Fibroblast of skin of right quadriceps (primary cell): ENCODE results near the gene ZEB1.

ENCODE experiments used
- DNase-seq: peaks from one replicate; pipeline ENCODE4 v3.0.0-alpha.2; 2013

ZEB1 gene

DNA sequence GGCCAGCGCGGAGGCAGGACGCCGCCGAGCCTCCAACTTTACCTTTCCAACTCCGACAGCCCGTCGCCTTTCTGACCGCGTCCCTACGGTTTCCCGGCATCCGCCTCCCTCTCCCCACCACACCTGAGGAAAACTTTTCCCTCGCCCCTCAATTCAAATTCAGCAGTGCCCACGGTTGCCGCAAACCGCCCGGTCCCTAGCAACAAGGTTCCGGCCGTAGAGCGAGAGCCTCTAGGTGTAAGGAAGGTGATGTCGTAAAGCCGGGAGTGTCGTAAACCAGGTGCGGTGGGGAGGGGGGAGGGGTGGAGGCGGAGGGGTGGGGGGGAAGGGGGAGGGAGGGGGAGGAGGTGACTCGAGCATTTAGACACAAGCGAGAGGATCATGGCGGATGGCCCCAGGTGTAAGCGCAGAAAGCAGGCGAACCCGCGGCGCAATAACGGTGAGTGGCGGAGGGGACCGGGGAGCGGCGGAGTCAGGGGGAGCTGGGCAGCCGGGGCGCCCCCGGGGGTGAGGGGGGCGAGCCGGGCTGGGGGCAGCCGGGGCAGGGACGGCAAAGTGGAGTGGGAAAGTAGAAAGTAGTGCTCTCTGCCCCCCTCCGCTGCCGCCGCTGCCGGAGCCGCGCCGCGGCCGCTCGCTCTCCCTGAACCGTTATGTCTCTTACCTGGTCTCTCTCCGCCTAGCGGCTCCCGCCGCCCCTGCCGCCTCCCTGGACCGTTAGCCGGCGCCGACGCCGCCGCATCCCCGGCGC is at the start of gene ZEB1:
Gene ZEB1, plus strand, starts transcription at position 363 of the 748 bp plus-strand sequence. Its CDS starts 19 bp downstream, at position 382.
- peak; percentile 93 for DNase-seq

DNA sequence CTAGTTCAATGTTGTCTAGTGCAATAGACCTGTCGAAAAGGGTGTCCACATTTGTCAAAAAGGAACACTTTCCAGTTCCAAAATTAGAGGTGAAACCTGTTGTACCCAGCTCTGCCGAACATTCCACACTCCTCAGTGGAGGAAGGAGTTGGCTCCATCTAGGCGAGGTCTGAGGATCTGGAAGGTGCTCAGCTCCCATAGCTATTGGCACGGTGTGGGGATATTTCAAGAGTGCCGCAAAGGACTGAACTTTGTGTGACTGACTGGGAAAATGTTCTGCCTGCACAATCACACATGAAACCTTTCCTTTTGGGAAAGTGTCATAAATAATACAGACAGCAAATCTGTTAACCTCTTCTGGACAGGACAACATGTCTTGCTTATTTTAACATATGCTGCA is 48.1 kb upstream of the ZEB1 start:
- DNase-seq = no peak

DNA sequence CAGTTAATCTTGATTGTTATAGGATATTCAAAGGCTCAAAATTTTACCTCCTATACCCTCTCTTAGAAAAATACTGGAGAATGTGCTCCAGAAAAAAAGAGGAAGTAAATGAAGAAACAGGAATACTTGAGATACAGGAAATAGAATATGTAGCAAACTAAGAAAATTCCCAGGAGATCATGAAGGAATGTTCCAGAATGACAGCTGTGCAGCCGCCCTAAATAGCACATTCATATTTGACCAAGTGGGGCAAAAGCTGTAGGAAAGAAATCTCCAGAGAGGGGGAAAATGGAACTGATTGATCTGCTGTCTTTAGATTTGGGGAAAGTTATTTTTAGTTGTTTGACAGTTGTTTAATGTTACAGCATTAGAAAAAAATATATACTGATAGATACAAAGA is 46.2 kb upstream of the ZEB1 start:
- DNase-seq = peak; percentile 19

DNA sequence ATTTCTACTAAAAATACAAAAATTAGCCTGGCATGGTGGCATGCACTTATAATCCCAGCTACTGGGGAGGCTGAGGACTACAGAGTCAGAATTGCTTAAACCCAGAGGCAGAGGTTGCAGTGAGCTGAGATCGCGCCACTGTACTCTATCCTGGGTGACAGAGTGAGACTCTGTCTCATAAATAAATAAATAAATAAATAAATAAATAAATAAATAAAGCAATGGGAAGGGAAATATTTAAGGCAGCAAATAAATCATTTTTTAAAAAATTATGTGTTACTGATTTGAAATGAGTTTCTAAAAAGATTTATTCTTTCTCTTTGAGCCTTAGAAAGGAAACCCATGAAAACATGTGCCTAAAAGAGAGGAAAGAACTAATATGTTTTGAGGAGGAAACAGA is 45.2 kb upstream of the ZEB1 start:
- no peak for DNase-seq

DNA sequence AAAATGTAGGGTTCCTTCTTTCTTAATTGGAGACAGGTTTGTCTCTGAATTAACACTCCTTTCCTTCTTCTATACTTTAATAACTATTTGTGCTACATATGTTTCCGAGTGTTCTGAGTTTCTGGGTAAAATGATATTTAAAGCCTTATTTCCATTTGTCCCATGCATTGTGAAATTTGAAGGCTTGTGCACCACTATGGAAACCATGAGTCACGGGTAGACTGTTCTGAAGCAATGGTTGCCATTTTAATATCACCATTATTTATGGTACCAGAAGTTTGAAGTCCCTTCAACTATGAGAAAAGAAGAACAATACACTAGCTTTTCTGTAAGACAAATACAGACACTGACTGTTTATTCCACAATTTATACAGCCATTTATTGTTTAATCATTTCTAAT is 44.7 kb upstream of the ZEB1 start:
- peak; percentile 37 for DNase-seq

DNA sequence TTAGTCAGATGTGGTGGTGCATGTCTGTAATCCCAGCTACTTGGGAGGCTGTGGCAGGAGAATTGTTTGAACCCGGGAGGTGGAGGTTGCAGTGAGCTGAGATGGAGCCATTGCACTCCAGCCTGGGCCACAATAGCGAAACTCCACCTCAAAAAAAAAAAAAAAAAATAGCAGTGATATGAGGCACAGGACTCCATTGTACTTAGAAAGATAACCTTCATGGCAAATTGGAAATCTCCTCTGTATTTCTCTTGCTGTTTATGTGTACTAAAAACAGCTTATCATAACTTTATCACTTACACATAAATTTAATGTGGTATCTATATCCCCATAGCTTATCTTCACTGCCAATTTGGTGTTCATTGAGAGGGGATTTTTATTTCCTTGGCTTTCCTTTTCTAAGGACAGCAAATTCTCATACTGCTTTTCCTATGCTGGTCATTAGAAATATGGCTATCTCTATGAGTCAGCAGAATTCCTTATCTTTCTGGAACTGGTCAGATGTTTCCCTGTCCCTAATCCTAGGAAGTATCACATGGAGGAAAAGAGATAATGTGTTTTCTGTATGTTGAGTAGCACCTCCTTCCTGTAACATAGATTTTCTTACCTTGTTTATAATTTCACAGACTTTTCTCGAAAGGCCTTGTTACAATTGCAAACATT is 40.6 kb upstream of the ZEB1 start:
- no peak for DNase-seq

DNA sequence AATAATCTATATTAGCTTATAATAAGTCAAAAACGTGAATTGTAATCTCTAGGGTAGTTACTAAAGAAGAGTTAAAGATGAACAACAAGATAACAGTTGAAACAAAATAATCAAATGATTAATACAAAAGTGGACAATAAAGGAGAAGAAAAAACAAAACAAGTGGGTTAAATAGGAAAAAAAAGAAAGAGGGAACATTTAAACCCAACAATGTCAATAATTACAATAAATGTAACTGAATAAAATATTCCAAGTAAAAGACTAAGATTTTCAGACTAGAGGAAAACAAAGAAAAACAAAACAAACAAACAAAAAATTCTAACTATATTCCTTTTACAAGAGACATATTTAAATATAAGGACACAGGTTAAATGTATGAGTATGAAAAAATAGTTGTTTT is 38.0 kb upstream of the ZEB1 start:
- DNase-seq = no peak

DNA sequence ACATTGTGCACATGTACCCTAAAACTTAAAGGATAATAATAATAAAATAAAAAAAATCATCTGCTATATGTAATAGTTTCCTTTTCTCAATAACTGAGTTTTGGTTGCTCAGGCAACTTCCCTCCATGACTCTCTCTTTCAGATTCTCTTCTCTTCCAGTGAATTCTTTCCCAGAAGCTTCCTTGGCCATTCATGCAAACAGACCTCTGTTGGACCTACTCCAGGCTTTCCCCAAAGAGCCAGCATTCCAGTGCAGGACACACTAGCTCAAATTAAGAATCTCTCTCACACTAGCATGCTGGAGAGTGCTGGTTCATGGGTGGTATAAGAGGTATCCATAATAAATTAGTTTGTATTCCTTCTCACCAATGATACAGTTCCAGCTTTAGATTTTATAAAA is 31.0 kb upstream of the ZEB1 start:
- peak; percentile 41 for DNase-seq

DNA sequence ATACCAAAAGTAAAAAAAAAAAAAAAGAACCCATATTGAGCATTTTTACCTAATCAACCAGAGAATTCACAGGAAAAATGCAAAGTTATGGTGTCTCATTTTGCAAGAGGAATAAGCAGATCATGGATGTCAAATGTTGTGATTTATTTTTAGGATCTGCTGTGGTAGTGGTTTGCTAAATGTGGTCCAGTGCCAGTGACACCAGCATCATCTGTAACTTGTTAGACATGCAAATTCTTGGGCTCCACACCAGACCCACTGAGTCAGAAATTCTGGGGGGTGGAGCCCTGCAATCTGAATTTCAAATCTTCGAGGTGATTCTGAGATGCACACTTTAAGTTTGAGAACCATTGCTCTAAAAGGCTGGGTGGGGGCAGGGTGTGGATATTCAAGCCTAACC is 30.1 kb upstream of the ZEB1 start:
- DNase-seq = peak; percentile 78

DNA sequence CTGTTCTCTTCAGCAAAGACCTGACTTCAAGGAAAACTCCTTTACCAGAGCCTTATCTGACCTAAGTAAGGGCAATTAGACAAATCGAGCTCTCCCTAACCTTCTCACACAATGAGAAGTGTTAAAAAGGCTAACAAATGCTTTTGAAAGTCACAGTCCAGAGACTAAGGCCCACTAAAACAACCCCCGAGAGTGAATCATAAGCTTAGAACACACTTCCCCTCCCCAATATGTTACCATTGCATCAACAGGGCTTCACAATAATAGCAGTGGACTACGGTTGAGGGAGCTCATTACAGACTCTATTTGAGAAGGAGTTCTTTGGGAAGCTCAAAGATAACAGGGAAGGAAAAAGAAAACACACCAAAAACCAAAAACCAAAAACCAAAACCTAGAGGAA is 28.6 kb upstream of the ZEB1 start:
- DNase-seq = peak; percentile 31

DNA sequence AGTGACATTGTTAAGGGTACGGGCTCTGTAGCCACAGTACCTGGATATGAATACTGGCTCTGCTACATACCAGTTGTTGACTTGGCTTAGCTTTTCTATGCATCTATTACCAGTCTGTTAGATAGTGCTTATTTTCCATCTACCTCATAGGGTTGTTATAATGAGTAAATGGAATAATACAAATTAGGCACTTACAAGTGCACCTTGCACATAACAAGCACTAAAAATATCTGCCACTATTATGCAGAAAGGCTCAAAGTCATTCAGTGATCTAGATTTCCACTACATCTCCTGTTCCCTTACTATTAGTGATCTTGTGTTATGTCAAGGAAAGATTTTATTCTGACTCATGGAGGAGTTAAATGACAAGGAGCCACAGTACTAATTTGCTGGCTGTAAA is 27.9 kb upstream of the ZEB1 start:
- no peak for DNase-seq

DNA sequence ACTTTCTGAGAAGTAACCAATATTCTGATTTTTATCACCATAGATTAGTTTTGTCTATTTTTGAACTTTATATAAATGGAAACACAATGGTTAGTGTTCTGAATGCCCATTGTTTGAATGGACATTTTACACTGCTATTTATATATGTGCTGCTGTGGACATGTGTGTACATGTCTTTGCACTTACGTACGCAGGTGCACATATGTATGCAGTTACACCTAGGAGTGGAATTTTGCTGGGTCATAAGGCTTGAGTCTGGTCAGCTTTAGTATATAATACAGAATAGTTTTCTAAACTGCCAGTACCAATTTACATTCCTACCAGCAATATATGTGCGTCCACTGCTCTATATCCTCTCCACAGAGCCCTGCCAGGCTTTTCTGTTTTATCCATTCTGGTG is 24.5 kb upstream of the ZEB1 start:
- no peak for DNase-seq

DNA sequence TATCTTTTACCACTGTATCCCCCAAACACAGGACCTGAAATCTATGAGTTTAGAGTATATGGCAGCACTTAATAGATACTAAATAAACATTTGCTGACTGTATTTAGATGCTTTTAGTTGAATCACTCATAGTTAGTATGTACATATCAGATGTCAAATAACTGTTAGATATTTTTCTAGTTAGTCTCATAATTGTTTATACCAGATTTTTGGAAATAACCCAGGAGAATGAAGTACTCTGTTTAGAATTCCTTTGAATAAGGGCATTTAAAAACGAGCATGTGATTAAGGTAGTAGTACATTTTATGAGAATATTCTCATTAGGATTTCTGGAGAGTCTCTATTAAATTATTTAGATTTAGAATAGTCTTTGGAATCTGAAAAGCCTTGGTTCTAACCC is 22.3 kb upstream of the ZEB1 start:
- peak; percentile 19 for DNase-seq

DNA sequence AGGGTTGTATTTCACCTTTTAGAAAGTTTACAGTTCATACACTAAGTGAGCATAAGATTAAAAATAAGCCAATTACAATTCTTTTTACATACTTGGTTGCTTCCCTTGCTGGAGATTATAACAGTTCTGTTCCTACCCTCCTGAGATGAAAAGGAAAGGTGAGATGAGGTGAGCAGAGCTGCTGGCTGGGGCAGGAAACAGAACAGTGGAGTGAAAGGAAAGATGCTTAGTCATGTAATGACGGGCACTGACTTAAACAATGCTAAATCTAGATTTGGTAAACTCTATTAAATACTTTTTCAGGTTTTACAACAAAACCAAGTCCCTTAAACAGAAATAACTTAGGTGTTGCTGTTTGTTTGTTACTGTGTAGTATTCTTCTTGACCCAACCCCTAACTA is 19.9 kb upstream of the ZEB1 start:
- DNase-seq = no peak

DNA sequence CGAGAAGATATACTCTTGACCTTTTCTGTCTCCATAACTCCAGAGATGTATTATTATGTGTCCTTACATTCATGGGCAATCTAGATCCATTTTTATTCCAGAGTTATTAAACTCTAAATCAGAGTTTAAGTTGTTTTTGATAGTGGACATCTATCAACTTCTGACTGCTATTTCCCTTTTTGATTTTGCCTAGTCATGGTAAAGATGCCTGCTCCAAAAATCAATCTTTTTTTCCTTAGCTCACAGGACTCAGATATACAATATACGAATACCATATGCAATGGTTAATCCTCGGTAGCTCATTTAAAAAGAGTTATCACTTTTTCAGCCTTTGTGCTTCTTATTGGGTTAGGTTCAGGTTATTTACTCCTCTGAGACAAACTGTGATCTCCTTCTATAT is 15.8 kb upstream of the ZEB1 start:
- DNase-seq = no peak

DNA sequence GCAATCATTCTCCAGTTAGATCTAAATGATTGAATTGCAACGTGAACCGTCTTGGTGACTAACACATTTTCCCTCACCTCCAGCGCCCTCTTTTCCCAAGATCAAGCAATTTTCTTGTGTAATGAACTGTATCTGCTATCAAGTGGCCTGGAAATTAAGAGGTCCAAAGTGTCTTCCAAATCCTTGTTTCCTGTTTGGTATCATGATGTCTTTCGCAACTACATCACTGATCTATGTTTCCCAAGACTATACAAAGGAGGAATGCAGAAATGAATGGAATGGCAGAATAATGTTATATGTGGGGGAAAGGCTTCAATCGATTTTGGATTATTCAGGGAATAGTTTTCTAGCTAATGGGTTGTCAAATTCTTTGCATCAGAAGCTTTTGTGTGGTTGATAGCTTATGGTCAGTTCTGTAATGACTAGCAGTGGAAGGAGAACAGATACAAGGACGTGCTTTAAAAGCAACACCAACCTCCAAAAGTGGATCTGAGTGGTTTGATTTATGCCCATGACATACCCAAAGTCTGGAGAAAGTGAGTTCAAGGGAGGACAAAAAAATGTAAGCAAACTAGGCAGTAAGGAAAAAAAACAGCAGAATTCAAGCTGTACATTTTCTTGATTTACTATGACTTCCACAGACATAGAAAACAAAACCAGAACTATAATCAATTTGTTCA is 14.6 kb upstream of the ZEB1 start:
- DNase-seq = peak; percentile 73

DNA sequence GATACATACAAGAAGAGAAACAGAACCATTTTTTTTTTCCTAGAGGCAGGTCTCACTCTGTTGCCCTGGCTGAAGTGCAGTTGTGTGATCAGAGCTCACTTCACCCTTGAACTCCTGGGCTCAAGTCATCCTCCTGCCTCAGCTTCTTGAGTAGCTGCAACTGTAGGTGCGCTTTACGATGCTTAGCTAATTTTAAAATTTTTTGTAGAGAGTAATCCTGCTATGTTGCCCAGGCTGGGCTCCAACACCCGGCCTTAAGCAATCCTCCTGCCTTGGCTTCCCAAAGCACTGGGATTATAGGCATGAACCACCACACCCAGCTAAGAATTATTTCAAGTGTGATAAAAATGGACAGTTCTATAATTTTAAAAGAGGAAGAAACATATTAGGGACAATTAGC is 5.6 kb upstream of the ZEB1 start:
- DNase-seq = no peak

DNA sequence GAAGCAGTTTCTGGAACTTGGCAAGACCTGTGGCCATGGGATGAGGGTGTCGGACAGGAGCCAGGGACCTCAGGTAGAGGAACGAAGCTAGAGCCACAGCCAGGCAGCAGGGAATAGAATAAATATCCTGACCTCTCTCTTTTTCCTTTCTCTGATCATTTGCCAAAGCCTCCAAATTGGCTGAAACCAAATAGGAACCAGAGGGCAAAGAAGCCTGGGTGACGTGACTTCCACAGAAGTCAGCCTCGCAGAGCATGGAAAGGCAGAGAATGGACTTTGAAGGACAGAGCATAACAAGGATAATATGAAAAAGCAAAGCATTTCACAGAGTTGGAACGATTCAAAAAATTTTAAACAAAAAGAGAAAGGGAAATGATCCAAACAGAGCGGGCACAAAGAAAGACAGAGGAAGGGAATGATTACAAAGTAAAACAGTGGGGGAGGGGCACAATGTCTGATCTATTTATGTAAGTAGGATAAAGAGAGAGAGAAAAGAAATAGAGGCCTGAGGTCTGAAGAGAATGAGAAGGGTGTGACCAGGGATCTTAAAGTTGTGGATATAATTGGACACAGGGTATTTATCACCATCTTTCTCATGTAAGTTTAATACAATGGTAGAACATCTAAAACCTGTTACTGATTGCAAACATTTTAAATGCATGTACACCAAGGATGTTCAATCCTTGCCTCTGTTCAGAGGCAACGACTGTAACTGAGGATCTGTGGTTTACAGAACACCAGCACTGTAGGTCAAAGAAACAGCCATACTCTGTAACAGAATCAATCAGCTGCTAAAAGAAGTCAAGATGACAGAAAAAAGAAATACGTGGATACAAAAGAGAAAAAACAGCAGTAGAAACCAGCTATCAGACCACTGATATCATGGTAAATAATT is 4.5 kb upstream of the ZEB1 start:
- no peak for DNase-seq

DNA sequence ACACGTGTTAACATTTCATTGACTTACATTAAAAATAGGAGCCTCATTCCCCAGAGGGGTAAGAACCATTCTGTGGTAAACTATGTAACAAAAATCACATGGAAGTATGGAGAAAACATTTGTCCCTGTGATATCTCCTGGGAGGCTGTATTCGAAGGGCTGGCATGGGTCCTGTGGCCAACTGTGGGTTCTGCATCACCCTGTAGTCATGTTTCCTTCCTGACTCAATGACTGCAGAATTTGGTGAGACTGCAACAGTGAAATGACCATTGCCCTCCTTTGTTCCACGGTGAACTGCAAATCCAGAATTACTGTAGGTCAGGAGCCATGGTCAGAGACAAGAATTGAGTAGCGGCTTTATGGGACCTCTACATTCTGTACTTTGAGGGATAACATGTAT is 3.6 kb upstream of the ZEB1 start:
- peak; percentile 69 for DNase-seq

DNA sequence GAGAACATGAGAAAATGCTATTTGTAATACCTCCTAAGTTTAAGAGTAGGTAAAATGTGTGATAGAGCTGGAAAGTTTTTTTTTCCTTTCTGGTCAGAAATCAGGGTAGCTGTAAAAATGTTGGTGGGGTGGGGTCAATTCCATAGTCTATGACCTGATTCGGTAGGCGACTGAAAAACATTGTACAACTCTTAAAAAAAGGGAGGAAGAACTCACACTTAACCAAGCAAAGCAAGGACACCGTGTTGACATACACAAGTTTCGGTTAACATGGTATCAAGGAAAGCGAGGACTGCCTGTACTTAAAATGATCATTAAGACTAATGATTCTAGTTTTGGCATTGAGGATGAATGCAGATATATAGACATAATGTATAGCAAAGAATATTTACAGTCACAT is 1.8 kb upstream of the ZEB1 start:
- no peak for DNase-seq

DNA sequence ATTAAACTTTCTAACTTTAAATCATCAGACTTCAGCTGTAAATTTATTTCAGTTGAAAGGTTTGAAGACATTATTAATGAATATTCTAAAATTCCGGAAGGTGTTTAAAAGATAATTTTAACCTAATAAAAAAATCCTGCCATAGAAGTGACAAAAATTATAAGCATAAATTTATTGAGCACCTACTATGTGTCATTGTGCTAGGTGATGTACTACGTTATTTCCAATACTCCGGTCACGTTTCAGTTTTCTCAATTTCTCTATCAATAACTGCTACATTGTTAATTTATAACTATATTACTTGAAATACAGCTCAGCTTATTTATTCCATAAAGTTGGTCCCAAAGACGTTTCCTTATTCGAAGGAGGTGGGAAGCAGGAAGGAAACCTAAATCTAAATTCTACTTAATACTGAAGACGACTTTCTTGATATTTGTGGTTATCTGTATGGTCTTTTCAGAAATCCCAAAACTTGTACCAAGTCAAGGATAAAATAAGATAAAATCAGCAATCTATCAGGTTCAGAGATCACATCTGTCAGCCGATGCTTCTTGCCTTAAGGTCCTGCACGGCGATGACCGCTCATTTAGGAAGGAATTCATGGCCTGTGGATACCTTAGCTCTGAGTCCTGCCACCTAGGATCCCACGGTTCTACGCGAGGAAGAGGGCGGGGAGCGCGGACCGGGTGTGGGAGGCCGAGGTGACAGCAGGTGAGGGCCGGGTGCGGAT is 1.2 kb upstream of the ZEB1 start:
- DNase-seq = no peak

DNA sequence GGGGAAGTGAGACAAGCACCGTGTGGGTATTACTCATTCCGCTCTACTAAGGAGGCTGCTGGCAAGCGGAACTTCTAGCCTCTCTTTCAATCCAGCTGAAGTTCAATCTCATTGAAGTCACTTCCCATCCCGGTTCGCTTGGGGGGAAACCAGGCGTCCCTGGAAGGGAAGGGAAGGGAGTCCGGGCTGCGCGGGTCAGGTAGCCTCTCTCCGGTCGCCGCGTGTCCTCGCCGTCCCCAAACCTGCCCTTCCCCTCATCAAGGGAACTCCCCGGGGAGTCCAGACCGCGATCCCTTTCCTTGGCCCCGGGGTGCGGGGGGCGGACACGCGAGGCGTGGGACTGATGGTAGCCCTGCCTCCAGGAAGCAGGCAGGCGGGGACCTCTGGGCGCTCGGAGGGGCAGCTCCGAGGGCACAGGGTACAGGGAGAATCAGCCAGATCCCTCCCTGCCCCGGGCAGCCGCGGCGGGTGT is 598 bp upstream of the ZEB1 start:
- DNase-seq = peak; percentile 65
